GM18502 (cell line): ENCODE results near the gene CD2.
"Not testable (repeated sequence)": the region's sequence is repeated elsewhere in the genome, so short reads cannot be mapped to it uniquely, and the experiment has no call there.

Experiments
- ATAC-seq: cut with Tn5 transposase; IDR thresholded peaks from one replicate; pipeline ENCODE4 v1.9.1; 2021; ENCODE audit warnings: mild to moderate bottlenecking; ENCODE audit not compliant: unreplicated experiment, poor library complexity

CD2 gene

GRCh38 chr1:116755681-116756080 is 1.5 kb downstream of the CD2 start:
- ATAC-seq = no peak

- ATAC-seq = not testable (repeated sequence)
Observed at GRCh38 chr1:116756092-116756491, 1.9 kb downstream of the CD2 start.

GRCh38 chr1:116758456-116758815 is 4.2 kb downstream of the CD2 start:
- ATAC-seq = not testable (repeated sequence)

- ATAC-seq = no peak
Observed at GRCh38 chr1:116759636-116760035, 5.4 kb downstream of the CD2 start.

GRCh38 chr1:116760487-116760886 is 6.3 kb downstream of the CD2 start:
- ATAC-seq = no peak

- no peak for ATAC-seq
Observed at GRCh38 chr1:116760996-116761665, 6.9 kb downstream of the CD2 start.

GRCh38 chr1:116762281-116762680 is 8.1 kb downstream of the CD2 start:
- ATAC-seq = no peak

- ATAC-seq = no peak
Observed at GRCh38 chr1:116762781-116763115, 8.5 kb downstream of the CD2 start.

GRCh38 chr1:116763116-116763786 is 9.0 kb downstream of the CD2 start:
- ATAC-seq = no peak

GRCh38 chr1:116763787-116764465 is 9.7 kb downstream of the CD2 start:
- no peak for ATAC-seq

GRCh38 chr1:116764466-116764898 is 10.3 kb downstream of the CD2 start:
- ATAC-seq = no peak

- no peak for ATAC-seq
Observed at GRCh38 chr1:116764906-116765862, 11.0 kb downstream of the CD2 start.

GRCh38 chr1:116765962-116766361 is 11.7 kb downstream of the CD2 start:
- no peak for ATAC-seq

- ATAC-seq = no peak
Observed at GRCh38 chr1:116766616-116767469, 12.6 kb downstream of the CD2 start.

GRCh38 chr1:116767782-116768382 is 13.7 kb downstream of the CD2 start:
- ATAC-seq = no peak

GRCh38 chr1:116768416-116769103 is 14.3 kb downstream of the CD2 start:
- ATAC-seq = no peak

- ATAC-seq = peak; percentile 31
Observed at GRCh38 chr1:116769104-116769452, 14.8 kb downstream of the CD2 start.

GRCh38 chr1:116769561-116769977 is 15.3 kb downstream of the CD2 start:
- ATAC-seq = peak; percentile 85

GRCh38 chr1:116769994-116770393 is 15.8 kb downstream of the CD2 start:
- no peak for ATAC-seq
